Measurements from ENCODE around the gene WNT9A. TPM values are rescaled to one million over a fixed set of nuclear protein-coding genes. Genes with fewer than 3 reads are reported as not detected.

The WNT9A gene
- total and polyA plus RNA-seq, 9 of the 15 experiments (the other 6 are each of a cell fraction or from before 2014, with no cell fraction given), result 0.04 to 0.17 (median 0.10) TPM; not detected in 4

DNA sequence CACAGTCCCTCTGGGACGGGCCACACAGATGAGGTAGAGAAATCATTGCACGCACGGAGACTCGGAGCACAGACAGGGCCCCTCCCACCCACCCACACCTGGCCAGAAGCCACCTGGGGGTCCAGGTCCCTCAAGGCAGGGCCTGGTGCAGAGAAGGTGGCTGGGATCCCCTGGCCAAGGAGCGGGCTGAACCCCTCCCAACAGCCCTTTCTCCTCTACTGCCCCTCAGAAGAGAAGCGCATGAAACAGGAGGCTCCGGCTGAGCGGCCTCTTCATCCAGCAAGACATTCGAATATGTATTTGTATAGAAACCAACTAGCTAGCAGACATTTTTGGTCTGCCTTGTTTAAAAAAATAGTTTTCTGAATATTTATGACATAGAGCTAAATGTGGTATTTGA lies 29.0 kb downstream of the WNT9A start:
- Histone ChIP-seq H3K4me1 (replicated peaks in 1 of 2; ENCODE audit: control insufficient read depth in 2 of 2, insufficient read depth in 2 of 2, low read length in 2 of 2) (peaks cover 0 to 45% of the 10 kb centered on the region in 2 experiments; a peak in 3 of 5 replicates), H3K4me3 (no peak overlapping the region), H3K27ac (ENCODE audit: extremely low read depth, low read depth, low read length) (no peak overlapping the region), H3K9me3 (replicated peaks; ENCODE audit: control insufficient read depth, insufficient read depth, low read depth, low read length) (no peaks in the 10 kb centered on the region; the same call in 1 of the 2 replicates), H3K27me3 (ENCODE audit: control insufficient read depth in 2 of 2, insufficient read depth in 2 of 2, low read length in 2 of 2) (peaks cover 20 to 62% of the 10 kb centered on the region in 2 experiments; a peak in 4 of 5 replicates), H4K20me1 (replicated peaks; ENCODE audit: control insufficient read depth, insufficient read depth, low read length) (0 out of 2 replicates have a peak, but pooled peaks cover 11% of the 10 kb centered on the region), H3K36me3 (ENCODE audit: control insufficient read depth, insufficient read depth, low read length) (no peaks in the 10 kb centered on the region), H3K79me2 (ENCODE audit: control insufficient read depth, insufficient read depth, low read length) (no peaks in the 10 kb centered on the region), H3K9me1 (ENCODE audit: control insufficient read depth, insufficient read depth, low read length) (no peaks in the 10 kb centered on the region), H2AFZ (ENCODE audit: low read depth, low read length) (no peak overlapping the region), H3K4me2 (ENCODE audit: insufficient read depth, low read length) (no peak overlapping the region), H3K9ac (ENCODE audit: insufficient read depth in 1 of 2, low read depth in 2 of 2, low read length in 2 of 2) (no peak overlapping the region)
- no TSS peak for BruUV-seq (replicated peaks)
- intact Hi-C loops (cut with micrococcal nuclease) (no loop called here), in situ Hi-C loops (cut with MboI) (no loop called here)
- no peak for DNase-seq (ENCODE audit: extremely low read depth in 1 of 4, low spot score in 3 of 4)
- no peak for FAIRE-seq
- ChIA-PET CTCF (ENCODE audit: low intra/inter-chr PET ratio) (no interaction called here), POLR2A (interaction anchor here (2.0 kb wide), 1 partner anchor 14 kb away, joined by 4 read pairs; no protein-coding TSS in a partner anchor)
- no peak for ATAC-seq
- WGBS (ENCODE audit: insufficient coverage, low coverage, missing lambda C conversion rate), result 24% methylated on average over 7 of the region's 9 CpGs
- TF ChIP-seq, protein P1, sequence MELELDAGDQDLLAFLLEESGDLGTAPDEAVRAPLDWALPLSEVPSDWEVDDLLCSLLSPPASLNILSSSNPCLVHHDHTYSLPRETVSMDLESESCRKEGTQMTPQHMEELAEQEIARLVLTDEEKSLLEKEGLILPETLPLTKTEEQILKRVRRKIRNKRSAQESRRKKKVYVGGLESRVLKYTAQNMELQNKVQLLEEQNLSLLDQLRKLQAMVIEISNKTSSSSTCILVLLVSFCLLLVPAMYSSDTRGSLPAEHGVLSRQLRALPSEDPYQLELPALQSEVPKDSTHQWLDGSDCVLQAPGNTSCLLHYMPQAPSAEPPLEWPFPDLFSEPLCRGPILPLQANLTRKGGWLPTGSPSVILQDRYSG (tag; conservative IDR thresholded peaks at IDR 0.05; ENCODE audit: low read depth), result no peak
- TF ChIP-seq TEAD1 (CRISPR knock-in tag; IDR thresholded peaks at IDR 0.05), result no peak
- TF ChIP-seq, protein P2, sequence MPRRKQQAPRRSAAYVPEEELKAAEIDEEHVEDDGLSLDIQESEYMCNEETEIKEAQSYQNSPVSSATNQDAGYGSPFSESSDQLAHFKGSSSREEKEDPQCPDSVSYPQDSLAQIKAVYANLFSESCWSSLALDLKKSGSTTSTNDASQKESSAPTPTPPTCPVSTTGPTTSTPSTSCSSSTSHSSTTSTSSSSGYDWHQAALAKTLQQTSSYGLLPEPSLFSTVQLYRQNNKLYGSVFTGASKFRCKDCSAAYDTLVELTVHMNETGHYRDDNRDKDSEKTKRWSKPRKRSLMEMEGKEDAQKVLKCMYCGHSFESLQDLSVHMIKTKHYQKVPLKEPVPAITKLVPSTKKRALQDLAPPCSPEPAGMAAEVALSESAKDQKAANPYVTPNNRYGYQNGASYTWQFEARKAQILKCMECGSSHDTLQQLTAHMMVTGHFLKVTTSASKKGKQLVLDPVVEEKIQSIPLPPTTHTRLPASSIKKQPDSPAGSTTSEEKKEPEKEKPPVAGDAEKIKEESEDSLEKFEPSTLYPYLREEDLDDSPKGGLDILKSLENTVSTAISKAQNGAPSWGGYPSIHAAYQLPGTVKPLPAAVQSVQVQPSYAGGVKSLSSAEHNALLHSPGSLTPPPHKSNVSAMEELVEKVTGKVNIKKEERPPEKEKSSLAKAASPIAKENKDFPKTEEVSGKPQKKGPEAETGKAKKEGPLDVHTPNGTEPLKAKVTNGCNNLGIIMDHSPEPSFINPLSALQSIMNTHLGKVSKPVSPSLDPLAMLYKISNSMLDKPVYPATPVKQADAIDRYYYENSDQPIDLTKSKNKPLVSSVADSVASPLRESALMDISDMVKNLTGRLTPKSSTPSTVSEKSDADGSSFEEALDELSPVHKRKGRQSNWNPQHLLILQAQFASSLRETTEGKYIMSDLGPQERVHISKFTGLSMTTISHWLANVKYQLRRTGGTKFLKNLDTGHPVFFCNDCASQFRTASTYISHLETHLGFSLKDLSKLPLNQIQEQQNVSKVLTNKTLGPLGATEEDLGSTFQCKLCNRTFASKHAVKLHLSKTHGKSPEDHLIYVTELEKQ (CRISPR knock-in tag; IDR thresholded peaks at IDR 0.05), result no peak
- TF ChIP-seq CBFB (CRISPR knock-in tag; IDR thresholded peaks at IDR 0.05), result no peak
- TF ChIP-seq HMG20A (CRISPR knock-in tag; conservative IDR thresholded peaks at IDR 0.05), result no peak
- TF ChIP-seq KLF13 (tag; IDR thresholded peaks at IDR 0.05; ENCODE audit: borderline replicate concordance, low read depth), result no peak
- TF ChIP-seq PHTF2 (CRISPR knock-in tag; IDR thresholded peaks at IDR 0.05), result no peak
- TF ChIP-seq, protein P3, sequence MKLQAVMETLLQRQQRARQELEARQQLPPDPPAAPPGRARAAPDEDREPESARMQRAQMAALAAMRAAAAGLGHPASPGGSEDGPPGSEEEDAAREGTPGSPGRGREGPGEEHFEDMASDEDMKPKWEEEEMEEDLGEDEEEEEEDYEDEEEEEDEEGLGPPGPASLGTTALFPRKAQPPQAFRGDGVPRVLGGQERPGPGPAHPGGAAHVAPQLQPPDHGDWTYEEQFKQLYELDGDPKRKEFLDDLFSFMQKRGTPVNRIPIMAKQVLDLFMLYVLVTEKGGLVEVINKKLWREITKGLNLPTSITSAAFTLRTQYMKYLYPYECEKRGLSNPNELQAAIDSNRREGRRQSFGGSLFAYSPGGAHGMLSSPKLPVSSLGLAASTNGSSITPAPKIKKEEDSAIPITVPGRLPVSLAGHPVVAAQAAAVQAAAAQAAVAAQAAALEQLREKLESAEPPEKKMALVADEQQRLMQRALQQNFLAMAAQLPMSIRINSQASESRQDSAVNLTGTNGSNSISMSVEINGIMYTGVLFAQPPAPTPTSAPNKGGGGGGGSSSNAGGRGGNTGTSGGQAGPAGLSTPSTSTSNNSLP (IDR thresholded peaks at IDR 0.05; ENCODE audit: borderline replicate concordance, low read depth, low read length), result no peak
- TF ChIP-seq CAMTA2 (CRISPR knock-in tag; conservative IDR thresholded peaks at IDR 0.05), result no peak
- no peak for TF ChIP-seq CHD4 (IDR thresholded peaks at IDR 0.05; ENCODE audit: insufficient read depth, insufficient replicate concordance, low read depth, low read length, poor library complexity, severe bottlenecking)
- TF ChIP-seq CSDE1 (IDR thresholded peaks at IDR 0.05), result no peak
- TF ChIP-seq, protein P4, sequence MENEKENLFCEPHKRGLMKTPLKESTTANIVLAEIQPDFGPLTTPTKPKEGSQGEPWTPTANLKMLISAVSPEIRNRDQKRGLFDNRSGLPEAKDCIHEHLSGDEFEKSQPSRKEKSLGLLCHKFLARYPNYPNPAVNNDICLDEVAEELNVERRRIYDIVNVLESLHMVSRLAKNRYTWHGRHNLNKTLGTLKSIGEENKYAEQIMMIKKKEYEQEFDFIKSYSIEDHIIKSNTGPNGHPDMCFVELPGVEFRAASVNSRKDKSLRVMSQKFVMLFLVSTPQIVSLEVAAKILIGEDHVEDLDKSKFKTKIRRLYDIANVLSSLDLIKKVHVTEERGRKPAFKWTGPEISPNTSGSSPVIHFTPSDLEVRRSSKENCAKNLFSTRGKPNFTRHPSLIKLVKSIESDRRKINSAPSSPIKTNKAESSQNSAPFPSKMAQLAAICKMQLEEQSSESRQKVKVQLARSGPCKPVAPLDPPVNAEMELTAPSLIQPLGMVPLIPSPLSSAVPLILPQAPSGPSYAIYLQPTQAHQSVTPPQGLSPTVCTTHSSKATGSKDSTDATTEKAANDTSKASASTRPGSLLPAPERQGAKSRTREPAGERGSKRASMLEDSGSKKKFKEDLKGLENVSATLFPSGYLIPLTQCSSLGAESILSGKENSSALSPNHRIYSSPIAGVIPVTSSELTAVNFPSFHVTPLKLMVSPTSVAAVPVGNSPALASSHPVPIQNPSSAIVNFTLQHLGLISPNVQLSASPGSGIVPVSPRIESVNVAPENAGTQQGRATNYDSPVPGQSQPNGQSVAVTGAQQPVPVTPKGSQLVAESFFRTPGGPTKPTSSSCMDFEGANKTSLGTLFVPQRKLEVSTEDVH (IDR thresholded peaks at IDR 0.05; ENCODE audit: low read depth, partially characterized antibody), result no peak
- TF ChIP-seq RCOR1 (IDR thresholded peaks at IDR 0.05; ENCODE audit: borderline replicate concordance in 1 of 2, low read depth in 2 of 2, low read length in 2 of 2), result no peak
